HG03432 (cell line): ENCODE data around the gene ACTL6B.

Experiments used
- ATAC-seq: cut with Tn5 transposase; IDR thresholded peaks from one replicate; pipeline ENCODE4 v1.9.1; 2021; ENCODE audit warnings: mild to moderate bottlenecking, moderate library complexity; ENCODE audit not compliant: unreplicated experiment

Gene ACTL6B

GRCh38 chr7:100602889-100603725 lies 53.1 kb downstream of the ACTL6B start:
- ATAC-seq = no peak

DNA sequence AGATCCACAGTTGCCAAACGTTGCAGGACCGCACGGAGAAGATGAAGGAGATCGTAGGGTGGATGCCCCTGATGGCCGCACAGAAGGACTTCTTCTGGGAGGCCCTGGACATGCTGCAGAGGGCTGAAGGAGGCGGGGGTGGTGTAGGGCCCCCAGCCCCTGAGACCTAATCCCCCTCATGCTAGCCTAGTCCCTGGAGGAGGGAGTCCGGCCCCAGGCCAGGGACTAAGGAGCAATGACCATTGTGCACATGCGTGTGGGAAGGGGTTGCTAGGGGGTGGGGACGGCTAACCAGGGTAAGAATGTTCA lies 55.6 kb downstream of the ACTL6B start:
- ATAC-seq = no peak

DNA sequence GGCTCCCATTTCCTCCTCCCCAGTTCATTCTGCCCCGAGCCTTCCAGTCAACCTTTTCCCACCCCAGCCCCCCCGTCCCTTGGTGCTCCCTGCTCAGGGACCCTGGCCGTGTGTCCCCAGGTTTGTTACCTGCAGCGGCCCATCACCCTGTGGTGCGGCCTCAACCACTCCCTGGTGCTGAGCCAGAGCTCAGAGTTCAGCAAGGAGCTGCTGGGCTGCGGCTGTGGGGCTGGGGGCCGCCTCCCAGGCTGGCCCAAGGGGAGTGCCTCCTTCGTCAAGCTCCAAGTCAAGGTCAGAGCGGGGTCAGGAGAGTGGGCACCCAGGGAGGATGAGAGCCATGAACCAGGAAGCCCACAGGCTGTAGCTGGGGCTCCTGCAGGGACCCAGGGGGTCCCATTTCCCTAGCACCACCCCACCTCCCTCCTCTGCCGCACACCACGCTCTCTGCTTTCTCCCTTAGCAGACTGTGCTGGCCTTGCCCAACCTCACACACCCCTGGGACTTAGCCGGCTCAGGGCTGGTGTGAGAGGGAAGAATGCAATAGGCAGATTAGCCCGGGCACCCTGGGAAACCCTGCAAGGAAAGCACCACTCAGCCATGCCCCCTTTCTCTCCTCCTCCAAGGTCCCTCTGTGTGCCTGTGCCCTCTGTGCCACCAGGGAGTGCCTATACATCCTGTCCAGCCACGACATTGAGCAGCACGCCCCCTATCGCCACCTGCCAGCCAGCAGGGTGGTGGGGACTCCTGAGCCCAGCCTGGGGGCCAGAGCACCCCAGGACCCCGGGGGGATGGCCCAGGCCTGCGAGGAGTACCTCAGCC lies 56.1 kb downstream of the ACTL6B start:
- ATAC-seq = no peak

- no peak for ATAC-seq
Measured at GRCh38 chr7:100598425-100598824, 57.8 kb downstream of the ACTL6B start.

- no peak for ATAC-seq
Measured at GRCh38 chr7:100595188-100595587, 61.1 kb downstream of the ACTL6B start.
